HG03175 (cell line): ENCODE measurements around the gene RPL28.
"Not testable (repeated sequence)": the region's sequence is repeated elsewhere in the genome, so short reads cannot be mapped to it uniquely, and the experiment has no call there.

Experiments used
- ATAC-seq: cut with Tn5 transposase; IDR thresholded peaks from one replicate; pipeline ENCODE4 v1.9.1; 2021; ENCODE audit warnings: mild to moderate bottlenecking, moderate library complexity; ENCODE audit not compliant: unreplicated experiment

RPL28 gene

DNA sequence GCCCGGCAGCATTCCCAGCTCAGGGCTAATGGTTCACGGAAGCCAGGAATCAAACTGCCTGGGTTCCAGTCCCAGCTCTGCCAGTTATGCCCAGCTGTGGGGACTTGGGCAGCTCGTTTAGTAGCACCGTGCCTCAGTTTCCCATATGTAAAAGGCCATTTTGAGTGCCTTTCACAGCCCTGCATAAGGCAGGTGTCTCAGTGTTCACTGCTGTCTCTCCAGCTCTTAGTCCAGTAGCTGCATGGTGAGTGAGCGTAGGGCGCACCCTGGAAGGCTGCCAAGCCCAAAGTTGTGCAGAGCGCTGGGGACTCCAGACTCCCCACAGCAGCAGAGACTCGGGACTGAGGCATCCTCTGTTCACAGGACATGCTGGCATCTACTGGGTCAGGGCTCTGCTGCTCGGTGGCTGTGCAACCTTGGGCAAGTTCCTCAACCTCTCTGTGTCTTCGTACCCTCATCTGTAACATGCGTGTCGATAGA, 5.5 kb downstream of the RPL28 start:
- ATAC-seq = no peak

DNA sequence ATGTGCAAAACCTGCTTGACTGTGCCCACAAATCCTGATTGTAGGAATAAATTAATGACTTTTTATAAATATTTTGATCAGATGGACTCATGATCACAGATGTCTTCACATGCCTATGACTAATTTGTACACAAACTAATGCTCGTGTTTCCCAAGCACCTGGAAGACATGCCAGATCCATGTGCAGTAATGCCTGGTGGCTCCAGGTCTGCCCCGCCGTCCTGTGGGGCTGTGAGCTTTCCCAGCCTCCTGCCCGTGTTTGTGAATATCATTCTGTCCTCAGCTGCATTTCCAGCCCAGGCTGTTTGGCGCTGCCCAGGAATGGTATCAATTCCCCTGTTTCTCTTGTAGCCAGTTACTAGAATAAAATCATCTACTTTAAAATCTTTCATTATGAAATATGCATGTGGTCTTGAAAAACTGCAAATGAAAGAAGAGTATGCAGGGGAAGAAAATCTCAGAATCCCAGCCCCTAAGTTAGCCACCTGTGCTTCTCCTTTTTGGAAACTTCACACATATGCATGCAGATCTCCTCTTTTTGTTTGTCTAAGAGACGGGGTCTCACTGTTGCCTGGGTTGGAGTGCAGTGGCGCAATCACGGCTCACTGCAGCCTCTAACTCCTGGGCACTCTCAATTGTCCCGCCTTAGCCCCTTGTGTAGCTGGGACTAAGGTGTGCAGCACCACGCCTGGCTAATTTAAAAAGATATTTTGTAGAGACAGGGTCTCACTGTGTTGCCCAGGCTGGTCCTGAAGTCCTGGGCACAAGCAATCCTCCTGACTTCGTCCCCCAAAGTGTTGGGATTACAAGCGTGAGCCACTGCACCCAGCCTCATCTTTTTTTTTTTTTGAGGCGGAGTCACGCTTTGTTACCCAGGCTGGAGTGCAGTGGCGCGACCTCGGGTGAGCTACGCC, 6.2 kb downstream of the RPL28 start:
- no peak for ATAC-seq

DNA sequence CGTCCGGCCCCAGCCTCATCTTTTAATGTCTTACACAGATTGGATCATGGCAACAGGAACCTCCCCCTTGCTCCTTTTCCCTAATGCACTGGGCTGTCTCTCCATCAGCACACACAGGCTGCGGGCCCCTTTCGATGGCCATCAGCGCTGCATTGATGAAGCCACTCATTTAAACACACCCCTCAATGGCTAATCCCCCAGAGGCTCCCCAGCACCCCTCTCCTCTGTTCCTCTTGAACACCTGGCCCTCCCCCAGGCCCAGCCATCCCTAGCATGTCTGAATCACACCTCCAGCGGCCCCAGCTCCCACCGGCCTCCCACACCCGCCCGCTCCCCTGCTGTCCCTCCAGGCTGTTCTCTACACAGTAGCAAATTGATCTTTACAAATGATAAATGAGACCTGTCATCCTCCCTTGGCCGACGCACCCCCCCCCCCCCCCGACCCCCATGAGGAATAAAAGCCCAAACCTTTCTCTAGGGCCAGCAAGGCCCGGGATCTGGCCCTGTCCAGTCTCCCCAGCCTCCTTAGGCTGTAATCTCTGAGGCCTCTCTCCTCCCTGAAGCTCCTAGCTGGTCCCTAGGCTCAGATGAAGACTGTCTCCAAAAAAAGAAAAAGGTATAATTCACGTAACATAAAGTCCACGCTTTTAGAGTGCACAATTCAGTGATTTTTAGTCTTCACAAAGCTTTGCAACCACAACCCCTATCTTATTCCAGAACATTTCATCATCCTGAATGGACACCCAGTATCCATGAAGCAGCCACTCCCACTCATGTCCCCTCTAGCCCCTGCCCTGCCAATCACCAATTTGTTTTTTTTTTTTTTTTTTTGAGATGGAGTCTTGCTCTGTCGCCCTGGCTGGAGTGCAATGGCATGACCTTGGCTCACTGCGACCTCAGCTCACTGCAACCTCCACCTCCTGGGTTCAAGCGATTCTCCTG, 7.4 kb downstream of the RPL28 start:
- no peak for ATAC-seq

DNA sequence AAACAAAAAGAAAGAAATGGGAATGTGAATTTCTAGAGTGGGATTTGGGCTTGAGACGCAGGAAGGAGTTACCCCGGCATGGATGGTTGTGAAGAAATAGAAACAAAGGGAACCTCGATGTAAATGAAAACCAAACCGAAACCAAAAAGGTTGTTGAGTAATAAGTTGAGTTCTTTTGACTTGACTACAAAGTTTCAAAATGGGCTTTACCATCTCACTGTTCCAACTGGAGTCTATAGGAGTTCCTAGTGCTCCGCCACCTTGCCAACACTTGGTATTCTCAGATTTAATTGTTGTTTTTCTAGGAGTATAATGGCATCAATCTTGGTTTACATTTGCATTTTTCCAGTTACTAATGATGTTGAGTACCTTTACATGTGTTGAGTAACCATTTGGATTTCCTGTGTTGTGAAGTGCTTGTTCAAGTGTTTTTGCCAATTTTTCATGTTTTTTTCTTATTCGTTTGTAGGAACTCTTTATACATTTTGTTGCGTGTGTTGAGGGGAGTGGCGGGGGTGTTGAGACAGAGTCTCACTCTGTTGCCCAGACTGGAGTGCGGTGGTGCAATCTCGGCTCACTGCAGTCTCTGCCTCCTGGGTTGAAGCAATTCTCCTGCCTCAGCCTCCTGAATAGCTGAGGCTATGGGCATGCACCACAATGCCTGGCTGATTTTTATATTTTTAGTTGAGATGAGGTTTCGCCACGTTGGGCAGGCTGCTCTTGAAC, 12.6 kb downstream of the RPL28 start:
- no peak for ATAC-seq

DNA sequence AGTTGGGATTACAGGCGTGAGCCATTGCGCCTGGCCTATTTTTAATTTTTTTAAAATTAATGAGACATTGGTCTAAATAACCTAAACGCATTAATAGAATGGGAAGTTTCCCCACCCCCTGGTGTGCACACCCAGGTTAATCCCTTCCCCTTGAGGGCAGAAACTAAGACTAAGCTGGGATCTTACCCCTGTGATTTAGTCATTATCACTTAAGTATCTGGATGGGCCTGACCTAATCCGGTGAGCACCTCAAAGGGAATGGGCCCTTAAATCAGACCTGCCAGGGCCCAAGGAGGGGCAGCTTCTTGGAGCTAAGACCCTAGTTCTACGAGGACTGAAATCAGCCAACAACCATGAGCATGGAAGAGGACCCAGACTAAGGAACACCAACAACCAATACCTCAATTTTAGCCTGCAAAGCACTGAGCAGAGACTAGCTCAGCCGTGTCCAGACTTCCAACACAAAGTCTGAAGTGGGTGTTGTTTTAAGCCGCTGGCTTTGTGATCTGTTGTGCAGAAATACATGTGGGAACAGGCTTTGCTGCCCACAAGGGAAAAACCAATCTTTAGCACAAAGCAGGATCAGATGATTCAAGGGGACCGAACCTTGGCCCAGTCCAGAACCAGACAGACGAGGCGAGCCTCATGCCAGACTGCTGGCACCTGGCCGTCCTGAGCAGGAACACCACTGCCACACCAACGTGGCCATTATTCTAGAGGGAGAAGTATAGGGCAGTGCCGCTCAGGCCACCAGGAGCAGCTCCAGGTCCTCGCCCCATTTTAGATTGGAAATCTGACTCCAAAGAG, 14.8 kb downstream of the RPL28 start:
- ATAC-seq = no peak

DNA sequence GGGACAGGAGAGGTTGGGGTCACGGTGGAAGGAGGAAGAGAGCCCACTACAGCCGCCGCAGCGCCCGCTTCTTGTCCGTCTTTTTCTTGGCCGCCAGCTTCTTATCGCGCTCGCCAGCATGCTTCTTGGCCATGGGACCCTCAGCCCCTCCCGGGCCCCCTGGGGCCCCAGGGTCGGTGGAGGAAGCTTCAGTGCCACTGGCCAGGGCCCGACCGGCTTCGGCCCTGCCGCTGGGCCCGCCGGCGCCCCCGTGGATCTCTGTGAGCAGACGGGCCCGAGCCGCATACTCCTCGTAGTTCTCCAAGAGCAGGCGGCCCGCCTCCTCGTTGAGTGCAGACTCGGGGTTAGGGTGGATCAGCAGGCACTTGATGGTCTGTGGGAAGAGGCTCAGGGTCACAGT, 15.7 kb downstream of the RPL28 start:
- ATAC-seq = not testable (repeated sequence)

DNA sequence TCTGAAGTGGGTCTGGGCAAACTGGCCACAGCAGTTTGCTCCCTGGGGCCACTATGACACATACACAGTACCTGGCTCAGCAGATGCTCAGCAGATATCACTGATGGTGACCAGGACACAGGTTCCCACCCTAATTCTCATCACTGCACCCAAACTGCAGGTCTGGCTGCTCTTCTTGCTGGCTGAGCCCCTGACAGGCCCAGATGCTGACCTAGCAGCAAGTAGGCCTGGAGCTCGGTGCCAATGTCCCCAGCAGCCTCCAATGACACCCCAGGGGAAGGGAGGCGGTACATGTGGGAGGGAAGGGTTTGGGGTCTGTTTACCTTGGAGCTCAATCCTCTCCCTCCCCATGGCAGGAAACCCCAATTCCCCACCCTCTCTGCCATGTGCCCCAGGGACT, 16.8 kb downstream of the RPL28 start:
- no peak for ATAC-seq

DNA sequence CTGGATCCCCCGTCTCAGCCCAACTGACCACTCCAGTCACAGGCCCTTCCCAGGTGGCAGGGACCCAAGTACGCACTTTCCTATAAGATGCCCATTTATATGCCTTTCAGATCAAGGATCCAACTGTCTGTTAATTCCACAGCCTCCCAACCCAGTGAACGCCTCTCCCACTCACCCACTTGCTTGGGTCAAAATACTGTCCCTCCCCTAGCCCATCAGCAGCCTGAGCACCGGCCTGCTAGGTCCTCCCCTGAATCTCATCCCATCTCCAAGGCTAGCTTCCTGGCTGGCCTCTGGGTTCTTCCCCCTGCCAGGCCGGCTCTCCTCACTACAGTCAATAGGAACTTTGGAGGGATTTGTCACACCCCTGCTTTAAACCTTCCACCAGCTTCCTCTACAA, 19.9 kb downstream of the RPL28 start:
- no peak for ATAC-seq

DNA sequence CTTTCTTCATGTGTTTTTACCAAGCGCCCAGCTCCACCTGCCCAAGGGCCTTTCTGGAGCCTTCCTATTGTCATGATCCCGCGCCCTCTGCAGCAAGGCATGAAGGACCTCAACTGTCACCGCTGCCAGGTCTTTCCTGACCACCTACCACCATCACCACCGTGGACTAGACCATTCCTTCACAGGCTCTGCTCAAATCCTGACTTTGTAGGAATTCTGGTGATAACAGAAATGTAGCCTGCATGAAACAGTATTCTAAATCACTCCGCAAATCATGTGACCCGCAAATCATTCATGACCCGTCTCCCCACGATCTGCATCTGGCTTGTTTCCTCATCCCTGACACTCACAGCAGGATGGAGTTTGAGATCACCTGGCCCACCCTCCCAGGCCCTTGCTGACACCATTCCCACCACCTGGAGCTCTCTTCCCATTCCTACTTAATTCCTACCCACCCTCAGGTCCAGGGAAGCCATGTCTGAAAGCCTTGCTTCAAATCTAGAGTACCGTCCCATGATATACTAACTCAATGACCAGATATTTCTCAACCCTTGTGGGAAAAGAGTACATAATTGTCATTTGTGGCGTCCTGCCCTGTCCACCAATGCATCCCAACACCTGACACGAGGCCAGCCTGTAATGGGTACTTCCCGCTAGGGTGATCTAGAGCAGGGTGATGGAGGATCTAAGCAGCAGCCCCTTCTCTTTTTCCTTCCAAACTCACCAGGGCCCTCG, 20.5 kb downstream of the RPL28 start:
- ATAC-seq = no peak

DNA sequence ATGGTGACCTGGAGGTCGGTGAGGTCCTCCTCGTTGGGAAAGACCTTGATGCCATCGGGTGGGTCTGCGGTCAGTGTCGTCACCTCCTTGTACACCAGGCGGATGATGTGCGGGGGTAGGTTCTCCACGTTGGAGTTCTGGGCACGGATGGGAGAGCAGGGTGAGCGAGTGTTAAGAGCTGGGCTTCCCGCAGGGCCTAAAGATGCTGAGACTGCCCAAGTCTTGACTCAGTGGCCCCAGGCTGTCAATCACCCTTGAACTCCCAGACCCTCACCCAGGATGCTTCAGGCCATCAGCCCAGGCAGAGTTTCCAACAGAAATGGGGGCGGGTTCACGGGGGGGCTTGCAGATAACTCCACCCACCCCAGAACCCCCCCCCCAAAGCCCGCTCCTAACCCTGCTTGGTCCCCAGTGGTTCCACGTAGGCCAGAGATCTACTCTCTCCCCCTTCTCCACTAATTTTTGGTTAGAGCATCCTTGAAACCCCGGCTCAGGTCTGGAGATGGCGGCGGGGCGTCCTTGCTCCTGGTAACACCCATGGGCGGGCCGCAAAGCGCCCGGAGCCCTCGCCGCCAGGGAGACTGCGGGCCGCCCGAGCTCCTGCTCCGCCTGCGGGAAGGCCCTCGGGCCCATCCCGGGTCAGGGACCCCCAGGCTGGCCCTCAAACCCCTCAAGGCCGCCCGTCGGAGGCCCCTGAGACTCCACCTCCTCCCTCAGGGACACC, 21.3 kb downstream of the RPL28 start:
- ATAC-seq = peak; percentile 3

DNA sequence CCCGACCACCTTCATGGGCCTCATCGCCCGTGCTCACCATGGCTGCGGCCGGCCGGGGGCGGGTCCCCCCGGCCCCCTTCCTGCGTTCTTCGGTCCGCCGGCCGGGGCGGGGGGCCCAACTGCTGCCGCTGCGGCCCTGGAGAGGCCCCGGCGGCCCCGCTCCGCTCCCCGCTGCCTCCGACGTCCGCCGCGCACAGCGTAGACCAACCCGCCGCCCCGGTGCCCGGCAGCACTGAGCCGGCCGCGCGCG, 21.7 kb downstream of the RPL28 start, which contains the start of gene UBE2S:
TSS of gene UBE2S (minus strand) at position 239 of the 250 bp plus-strand sequence. CDS start at position 40, 199 bp downstream.
- ATAC-seq = not testable (repeated sequence)

DNA sequence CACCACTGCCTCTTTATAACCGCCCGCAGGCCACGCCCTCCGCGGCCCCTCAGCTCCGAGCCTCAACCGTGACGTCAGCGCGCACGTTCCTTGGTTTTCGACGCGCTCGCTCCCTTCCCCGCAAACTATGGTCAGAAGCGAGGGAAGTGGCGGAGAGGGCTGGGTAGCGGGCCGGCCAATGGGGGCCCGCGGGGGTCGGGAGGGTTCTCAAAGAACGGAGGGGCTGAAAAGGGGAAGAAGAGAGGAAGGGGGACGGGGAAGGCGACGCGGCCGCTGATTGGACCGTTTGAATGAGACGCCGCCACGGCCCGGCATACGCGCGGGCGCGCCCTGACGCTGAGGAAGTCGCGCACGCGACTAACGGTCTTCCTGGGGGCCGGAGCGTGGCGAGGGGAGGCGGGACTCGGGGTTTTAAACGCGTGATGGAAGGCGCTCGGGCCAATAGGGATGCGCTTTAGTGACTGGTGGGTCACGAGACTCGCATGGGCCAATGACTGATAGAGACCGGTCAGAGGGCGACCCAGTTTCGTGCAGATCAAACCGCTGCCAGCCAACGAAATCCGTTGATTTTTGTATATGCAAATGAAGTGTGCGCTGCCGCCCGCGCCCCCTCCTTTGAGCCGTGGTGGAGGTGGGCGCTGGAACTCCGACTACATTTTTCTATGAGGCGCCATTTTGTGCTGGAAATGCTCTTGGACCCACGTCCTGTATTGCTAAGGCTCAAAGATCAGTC, 22.2 kb downstream of the RPL28 start:
- peak; percentile 90 for ATAC-seq

DNA sequence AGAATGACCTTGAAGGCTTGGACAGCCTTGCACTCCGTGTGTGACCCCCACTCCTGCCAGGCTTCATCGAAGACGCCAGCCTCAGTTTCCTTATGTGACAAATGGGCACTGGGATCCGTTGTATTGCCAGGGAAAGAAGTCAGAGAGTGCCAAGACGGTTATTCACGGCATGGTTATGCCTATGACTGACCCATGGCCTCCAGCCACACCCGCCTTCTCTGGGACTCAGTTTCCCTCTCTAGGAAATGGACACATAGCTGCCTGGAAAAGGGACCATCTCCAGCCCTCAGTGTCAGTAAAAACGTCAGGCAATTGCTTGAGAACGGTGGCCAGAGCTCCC, 22.8 kb downstream of the RPL28 start:
- no peak for ATAC-seq

DNA sequence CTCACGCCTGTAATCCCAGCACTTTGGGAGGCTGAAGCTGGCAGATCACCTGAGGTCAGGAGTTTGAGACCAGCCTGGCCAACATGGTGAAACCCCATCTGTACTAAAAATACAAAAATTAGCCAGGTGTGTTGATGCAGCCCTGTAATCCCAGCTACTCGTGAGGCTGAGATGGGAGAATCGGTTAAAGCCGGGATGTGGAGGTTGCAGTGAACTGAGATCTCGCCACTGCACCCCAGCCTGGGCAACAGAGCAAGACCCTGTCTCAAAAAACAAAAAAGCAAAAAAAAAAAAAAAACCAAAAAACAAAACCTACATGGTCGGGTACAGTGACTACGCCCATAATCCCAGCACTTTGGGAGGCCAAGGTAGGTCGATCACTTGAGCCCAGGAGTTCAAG, 23.4 kb downstream of the RPL28 start:
- ATAC-seq = not testable (repeated sequence)

DNA sequence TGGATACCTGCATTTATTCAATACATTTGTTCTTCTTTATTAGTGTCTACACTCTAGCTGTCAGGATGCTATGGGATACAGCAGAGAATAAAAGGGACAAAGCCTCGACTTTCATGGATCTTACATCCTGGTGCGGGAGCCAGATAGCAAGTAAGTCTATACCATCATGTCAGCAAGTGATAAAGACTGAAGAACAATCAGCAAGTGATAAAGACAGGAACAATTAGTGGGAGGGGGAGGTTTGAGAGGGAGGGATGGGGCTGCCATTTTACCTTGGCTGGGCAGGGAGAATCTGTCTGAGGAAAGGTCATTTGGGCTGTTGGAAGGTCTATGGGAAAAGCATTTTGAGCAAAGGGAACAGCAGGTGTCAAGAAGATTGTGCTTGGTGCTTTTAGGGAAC, 24.4 kb downstream of the RPL28 start:
- ATAC-seq = no peak

DNA sequence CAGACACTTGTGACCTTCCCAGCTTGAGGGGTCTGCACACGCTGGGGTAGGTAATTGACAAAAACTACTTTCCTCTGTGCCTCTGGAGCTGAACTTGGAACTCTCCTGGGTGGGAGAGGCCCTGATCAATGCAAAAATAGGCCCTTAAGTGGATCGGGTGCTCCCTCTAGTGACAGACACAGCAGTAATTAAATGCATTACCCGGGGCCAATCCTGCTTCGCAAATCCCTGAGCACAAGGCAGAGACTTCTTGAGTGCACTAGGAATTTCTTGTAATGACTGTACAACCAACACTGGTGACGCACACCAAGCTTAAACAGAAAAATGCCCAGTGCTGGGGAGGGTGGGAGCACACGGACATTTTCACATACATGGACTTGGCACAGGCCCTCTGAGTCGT, 32.5 kb downstream of the RPL28 start:
- no peak for ATAC-seq

DNA sequence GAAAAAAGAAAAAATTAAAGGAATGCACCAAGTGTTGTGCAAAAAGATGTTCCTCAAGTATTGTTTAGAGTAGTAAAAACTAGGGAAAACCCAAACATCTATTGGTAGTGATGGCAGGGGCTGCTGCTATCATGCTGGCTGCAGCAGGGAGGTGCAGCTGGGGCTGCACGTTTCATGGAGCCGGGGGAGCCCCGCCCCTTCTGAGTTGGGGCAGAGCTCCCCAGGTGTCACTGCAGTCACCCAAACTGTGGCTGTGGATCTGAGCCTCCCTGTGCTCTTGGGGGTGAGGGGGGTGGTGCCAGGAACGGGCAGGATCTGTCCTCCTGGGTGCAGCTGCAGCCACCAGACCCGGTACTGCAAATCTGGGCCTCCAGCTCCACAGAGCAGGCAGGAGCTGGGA, 33.4 kb downstream of the RPL28 start:
- no peak for ATAC-seq

DNA sequence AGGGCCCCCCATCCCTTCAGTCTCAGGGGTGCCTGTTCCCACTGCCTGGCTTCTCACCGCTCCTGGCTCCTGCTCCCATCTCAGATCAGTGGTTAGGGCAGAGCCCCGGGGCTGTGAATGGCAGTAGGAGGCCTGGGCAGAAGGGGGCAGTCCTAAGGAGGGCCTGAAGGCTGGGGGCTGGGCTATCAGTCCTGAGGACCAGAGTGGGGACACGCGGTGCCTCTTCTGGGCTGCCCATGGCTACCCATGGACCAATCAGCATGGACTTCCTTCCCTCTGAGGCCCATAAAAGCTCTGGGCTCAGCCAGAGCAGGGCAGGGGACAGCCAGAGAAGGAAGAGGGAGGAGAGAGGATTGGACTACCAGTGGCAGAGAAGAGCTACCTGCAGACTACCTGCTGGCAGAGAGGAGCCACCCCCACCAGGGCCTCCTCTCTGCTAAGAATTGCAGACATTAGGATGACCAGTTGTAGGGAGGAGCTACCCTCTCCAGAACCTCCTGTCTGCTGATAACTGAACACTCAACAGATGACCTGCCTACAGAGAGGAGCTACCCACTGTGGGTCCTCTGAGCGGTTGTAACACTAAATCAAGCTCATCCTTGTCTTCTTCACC, 34.0 kb downstream of the RPL28 start:
- no peak for ATAC-seq
